Measurements from ENCODE around the gene CCSAP. TPM values are rescaled to one million over a fixed set of nuclear protein-coding genes. Genes with fewer than 3 reads are reported as not detected.
"Not testable (repeated sequence)": the region's sequence is repeated elsewhere in the genome, so short reads cannot be mapped to it uniquely, and the experiment has no call there.

The CCSAP gene
- polyA plus RNA-seq, 2 donors = 1.6 to 2.5 TPM

- Histone ChIP-seq H3K27ac (ENCODE audit: low read depth in 2 of 2, low read length in 1 of 2) (no peak overlapping the region), H3K36me3 (ENCODE audit: control insufficient read depth in 2 of 2, insufficient read depth in 2 of 2, low read length in 1 of 2) (no peaks in the 10 kb centered on the region), H3K4me3 (ENCODE audit: low read depth in 1 of 2, low read length in 2 of 2) (no peak overlapping the region), H3K9me3 (ENCODE audit: control insufficient read depth in 2 of 2, insufficient read depth in 1 of 2, low read depth in 1 of 2, low read length in 1 of 2) (peaks cover 0 to 5% of the 10 kb centered on the region in 2 donors), H3K27me3 (ENCODE audit: control insufficient read depth in 1 of 2, insufficient read depth in 2 of 2, low read length in 2 of 2) (no peaks in the 10 kb centered on the region), H3K4me1 (ENCODE audit: control insufficient read depth in 2 of 2, insufficient read depth in 2 of 2, low read length in 1 of 2) (no peaks in the 10 kb centered on the region)
- WGBS, 2 donors = 51 to 58% methylated on average over 5 of the region's 5 CpGs
Measured at GRCh38 chr1:229379846-229380245, 37.0 kb upstream of the CCSAP start.

DNA sequence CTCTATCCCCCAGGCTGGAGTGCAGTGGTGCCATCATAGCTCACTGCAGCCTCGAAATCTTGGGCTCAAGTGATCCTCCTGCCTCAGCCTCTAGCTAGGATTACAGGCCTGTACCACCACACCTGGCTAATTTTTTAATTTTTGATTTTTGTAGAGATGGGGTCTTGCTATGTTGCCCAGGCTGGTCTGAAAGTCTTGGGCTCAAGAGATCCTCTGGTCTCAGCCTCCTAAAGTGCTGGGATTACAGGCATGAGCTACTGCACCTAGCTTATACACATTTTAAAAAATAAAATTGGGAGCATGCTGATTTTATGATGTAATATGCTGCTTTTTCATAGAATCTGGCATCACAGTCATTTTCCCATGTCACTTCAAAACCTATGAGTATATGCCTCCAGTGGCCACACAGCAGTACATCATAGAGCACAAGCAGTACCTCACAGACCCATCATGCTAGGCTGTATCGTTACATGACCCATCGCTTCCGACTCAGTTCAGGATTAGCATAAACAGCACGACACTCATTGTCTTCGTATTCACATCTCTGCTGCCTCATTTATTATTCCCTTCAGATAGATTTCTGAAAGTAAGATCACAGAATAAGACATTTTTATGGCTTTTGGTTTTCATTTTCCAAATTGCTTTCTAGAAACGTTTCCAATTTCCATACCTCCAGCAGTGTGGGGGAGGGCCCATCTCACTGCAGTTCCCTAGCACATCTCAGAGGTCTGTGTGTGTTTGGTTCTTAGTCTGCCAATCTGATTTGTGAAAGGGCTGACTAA lies 35.9 kb upstream of the CCSAP start:
- H3K27me3 ChIP-seq (ENCODE audit: control insufficient read depth in 1 of 2, insufficient read depth in 2 of 2, low read length in 2 of 2) = no peaks in the 10 kb centered on the region
- H3K27ac ChIP-seq (ENCODE audit: low read depth in 2 of 2, low read length in 1 of 2) = no peak overlapping the region
- H3K4me1 ChIP-seq (ENCODE audit: control insufficient read depth in 2 of 2, insufficient read depth in 2 of 2, low read length in 1 of 2) = no peaks in the 10 kb centered on the region
- no peaks in the 10 kb centered on the region for H3K36me3 ChIP-seq (ENCODE audit: control insufficient read depth in 2 of 2, insufficient read depth in 2 of 2, low read length in 1 of 2)
- peaks cover 0 to 5% of the 10 kb centered on the region in 2 donors for H3K9me3 ChIP-seq (ENCODE audit: control insufficient read depth in 2 of 2, insufficient read depth in 1 of 2, low read depth in 1 of 2, low read length in 1 of 2)
- WGBS, 2 donors = 66 to 76% methylated on average over 7 of the region's 7 CpGs
- no peak overlapping the region for H3K4me3 ChIP-seq (ENCODE audit: low read depth in 1 of 2, low read length in 2 of 2)

- not testable (repeated sequence) for H3K27me3 ChIP-seq (ENCODE audit: control insufficient read depth in 1 of 2, insufficient read depth in 2 of 2, low read length in 2 of 2); H3K9me3 ChIP-seq (ENCODE audit: control insufficient read depth in 2 of 2, insufficient read depth in 1 of 2, low read depth in 1 of 2, low read length in 1 of 2); H3K4me3 ChIP-seq (ENCODE audit: low read depth in 1 of 2, low read length in 2 of 2); H3K27ac ChIP-seq (ENCODE audit: low read depth in 2 of 2, low read length in 1 of 2); H3K4me1 ChIP-seq (ENCODE audit: control insufficient read depth in 2 of 2, insufficient read depth in 2 of 2, low read length in 1 of 2); H3K36me3 ChIP-seq (ENCODE audit: control insufficient read depth in 2 of 2, insufficient read depth in 2 of 2, low read length in 1 of 2)
- WGBS, 2 donors = 95 to 96% methylated on average over 6 of the region's 6 CpGs
Measured at GRCh38 chr1:229378035-229378434, 35.2 kb upstream of the CCSAP start.

GRCh38 chr1:229377429-229377828 lies 34.6 kb upstream of the CCSAP start:
- no peaks in the 10 kb centered on the region for H3K36me3 ChIP-seq (ENCODE audit: control insufficient read depth in 2 of 2, insufficient read depth in 2 of 2, low read length in 1 of 2)
- 88 to 96% methylated on average over 10 of the region's 10 CpGs for WGBS, 2 donors
- H3K9me3 ChIP-seq (ENCODE audit: control insufficient read depth in 2 of 2, insufficient read depth in 1 of 2, low read depth in 1 of 2, low read length in 1 of 2) = peaks cover 0 to 5% of the 10 kb centered on the region in 2 donors

DNA sequence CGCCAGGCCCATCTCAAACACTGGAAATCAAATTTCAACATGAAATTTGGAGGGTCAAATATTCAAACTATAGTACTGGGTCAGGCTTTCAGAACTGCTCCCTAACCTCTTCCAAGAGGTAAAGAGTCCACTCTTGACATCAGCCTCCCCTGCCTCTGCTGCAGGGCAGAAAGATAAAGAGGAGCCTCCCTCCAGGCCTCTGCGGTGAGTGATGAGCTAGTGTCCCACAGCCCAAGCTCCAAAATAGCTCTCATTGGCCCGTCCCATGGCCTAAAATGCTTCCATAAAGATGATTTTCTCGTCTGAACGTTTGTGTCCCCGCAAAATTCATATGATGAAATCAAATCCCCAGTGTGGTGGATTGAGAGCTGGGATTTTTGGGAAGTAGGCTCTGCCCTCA lies 33.7 kb upstream of the CCSAP start:
- no peaks in the 10 kb centered on the region for H3K4me1 ChIP-seq (ENCODE audit: control insufficient read depth in 2 of 2, insufficient read depth in 2 of 2, low read length in 1 of 2)
- WGBS, 2 donors = 88 to 91% methylated on average over 6 of the region's 6 CpGs

More at GRCh38 chr1:229377429-229377828, 34.6 kb upstream of the CCSAP start:
- no peak overlapping the region for H3K4me3 ChIP-seq (ENCODE audit: low read depth in 1 of 2, low read length in 2 of 2)
- H3K27ac ChIP-seq (ENCODE audit: low read depth in 2 of 2, low read length in 1 of 2) = no peak overlapping the region
- no peaks in the 10 kb centered on the region for H3K4me1 ChIP-seq (ENCODE audit: control insufficient read depth in 2 of 2, insufficient read depth in 2 of 2, low read length in 1 of 2)
- no peaks in the 10 kb centered on the region for H3K27me3 ChIP-seq (ENCODE audit: control insufficient read depth in 1 of 2, insufficient read depth in 2 of 2, low read length in 2 of 2)

GRCh38 chr1:229374485-229374884 lies 31.6 kb upstream of the CCSAP start:
- H3K27me3 ChIP-seq (ENCODE audit: control insufficient read depth in 1 of 2, insufficient read depth in 2 of 2, low read length in 2 of 2) = no peaks in the 10 kb centered on the region
- WGBS, 2 donors = 90 to 91% methylated on average over 8 of the region's 8 CpGs
- H3K36me3 ChIP-seq (ENCODE audit: control insufficient read depth in 2 of 2, insufficient read depth in 2 of 2, low read length in 1 of 2) = no peaks in the 10 kb centered on the region
- H3K9me3 ChIP-seq (ENCODE audit: control insufficient read depth in 2 of 2, insufficient read depth in 1 of 2, low read depth in 1 of 2, low read length in 1 of 2) = no peaks in the 10 kb centered on the region
- no peak overlapping the region for H3K4me3 ChIP-seq (ENCODE audit: low read depth in 1 of 2, low read length in 2 of 2)
- no peaks in the 10 kb centered on the region for H3K4me1 ChIP-seq (ENCODE audit: control insufficient read depth in 2 of 2, insufficient read depth in 2 of 2, low read length in 1 of 2)
- H3K27ac ChIP-seq (ENCODE audit: low read depth in 2 of 2, low read length in 1 of 2) = no peak overlapping the region

More for the DNA sequence above, 33.7 kb upstream of the CCSAP start:
- no peak overlapping the region for H3K27ac ChIP-seq (ENCODE audit: low read depth in 2 of 2, low read length in 1 of 2)
- H3K9me3 ChIP-seq (ENCODE audit: control insufficient read depth in 2 of 2, insufficient read depth in 1 of 2, low read depth in 1 of 2, low read length in 1 of 2) = peaks cover 0 to 3% of the 10 kb centered on the region in 2 donors
- H3K4me3 ChIP-seq (ENCODE audit: low read depth in 1 of 2, low read length in 2 of 2) = no peak overlapping the region
- no peaks in the 10 kb centered on the region for H3K36me3 ChIP-seq (ENCODE audit: control insufficient read depth in 2 of 2, insufficient read depth in 2 of 2, low read length in 1 of 2)
- no peaks in the 10 kb centered on the region for H3K27me3 ChIP-seq (ENCODE audit: control insufficient read depth in 1 of 2, insufficient read depth in 2 of 2, low read length in 2 of 2)

DNA sequence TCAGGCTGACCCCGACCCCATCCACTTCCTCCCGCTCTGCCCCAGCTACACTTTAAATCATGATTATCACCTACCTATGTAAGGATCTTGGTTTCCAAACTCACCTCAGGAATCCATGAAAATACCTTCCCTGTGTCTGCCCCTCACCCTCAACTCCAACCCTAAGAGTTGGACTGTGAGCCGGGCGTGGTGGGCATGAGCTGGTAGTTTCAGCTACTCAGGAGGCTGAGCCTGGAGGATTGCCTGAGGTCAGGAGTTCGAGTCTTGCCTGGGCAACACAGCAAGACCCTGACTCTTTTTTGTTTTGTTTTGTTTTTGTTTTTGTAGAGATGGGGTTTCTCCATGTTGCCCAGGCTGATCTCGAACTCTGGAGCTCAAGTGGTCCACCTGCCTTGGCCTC lies 30.5 kb upstream of the CCSAP start:
- no peak overlapping the region for H3K27ac ChIP-seq (ENCODE audit: low read depth in 2 of 2, low read length in 1 of 2)
- H3K9me3 ChIP-seq (ENCODE audit: control insufficient read depth in 2 of 2, insufficient read depth in 1 of 2, low read depth in 1 of 2, low read length in 1 of 2) = no peaks in the 10 kb centered on the region
- WGBS, 2 donors = 83% methylated on average over 6 of the region's 6 CpGs
- no peaks in the 10 kb centered on the region for H3K36me3 ChIP-seq (ENCODE audit: control insufficient read depth in 2 of 2, insufficient read depth in 2 of 2, low read length in 1 of 2)
- H3K4me1 ChIP-seq (ENCODE audit: control insufficient read depth in 2 of 2, insufficient read depth in 2 of 2, low read length in 1 of 2) = no peaks in the 10 kb centered on the region
- no peak overlapping the region for H3K4me3 ChIP-seq (ENCODE audit: low read depth in 1 of 2, low read length in 2 of 2)
- no peaks in the 10 kb centered on the region for H3K27me3 ChIP-seq (ENCODE audit: control insufficient read depth in 1 of 2, insufficient read depth in 2 of 2, low read length in 2 of 2)

DNA sequence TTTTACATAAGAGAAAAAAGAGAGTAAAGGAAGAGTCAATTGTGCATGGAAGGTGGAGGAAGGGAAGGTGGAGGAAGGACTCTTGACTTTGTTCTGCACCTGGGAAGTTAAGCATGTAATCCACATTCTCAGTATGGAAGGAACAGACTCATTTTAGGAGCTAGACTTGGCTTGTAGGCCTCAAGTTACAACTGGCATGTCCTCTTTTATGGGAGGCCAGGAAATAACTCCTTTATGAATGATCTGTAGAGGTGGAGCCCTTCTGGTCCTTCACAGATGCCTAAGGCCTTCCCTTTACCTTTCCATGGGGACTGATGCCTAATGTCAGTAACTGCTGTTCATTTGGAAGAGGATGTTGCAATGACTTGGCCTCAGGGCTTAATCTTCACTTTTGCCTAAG lies 29.4 kb upstream of the CCSAP start:
- Histone ChIP-seq H3K27ac (ENCODE audit: low read depth in 2 of 2, low read length in 1 of 2) (no peak overlapping the region), H3K36me3 (ENCODE audit: control insufficient read depth in 2 of 2, insufficient read depth in 2 of 2, low read length in 1 of 2) (no peaks in the 10 kb centered on the region), H3K4me1 (ENCODE audit: control insufficient read depth in 2 of 2, insufficient read depth in 2 of 2, low read length in 1 of 2) (no peaks in the 10 kb centered on the region), H3K27me3 (ENCODE audit: control insufficient read depth in 1 of 2, insufficient read depth in 2 of 2, low read length in 2 of 2) (no peaks in the 10 kb centered on the region), H3K9me3 (ENCODE audit: control insufficient read depth in 2 of 2, insufficient read depth in 1 of 2, low read depth in 1 of 2, low read length in 1 of 2) (no peaks in the 10 kb centered on the region), H3K4me3 (ENCODE audit: low read depth in 1 of 2, low read length in 2 of 2) (no peak overlapping the region)

GRCh38 chr1:229371624-229372023 lies 28.8 kb upstream of the CCSAP start:
- H3K27ac ChIP-seq (ENCODE audit: low read depth in 2 of 2, low read length in 1 of 2) = no peak overlapping the region
- no peaks in the 10 kb centered on the region for H3K27me3 ChIP-seq (ENCODE audit: control insufficient read depth in 1 of 2, insufficient read depth in 2 of 2, low read length in 2 of 2)
- H3K36me3 ChIP-seq (ENCODE audit: control insufficient read depth in 2 of 2, insufficient read depth in 2 of 2, low read length in 1 of 2) = no peaks in the 10 kb centered on the region
- no peaks in the 10 kb centered on the region for H3K4me1 ChIP-seq (ENCODE audit: control insufficient read depth in 2 of 2, insufficient read depth in 2 of 2, low read length in 1 of 2)
- H3K4me3 ChIP-seq (ENCODE audit: low read depth in 1 of 2, low read length in 2 of 2) = no peak overlapping the region
- no peaks in the 10 kb centered on the region for H3K9me3 ChIP-seq (ENCODE audit: control insufficient read depth in 2 of 2, insufficient read depth in 1 of 2, low read depth in 1 of 2, low read length in 1 of 2)
- WGBS, 2 donors = 71 to 73% methylated on average over 6 of the region's 6 CpGs

- H3K9me3 ChIP-seq (ENCODE audit: control insufficient read depth in 2 of 2, insufficient read depth in 1 of 2, low read depth in 1 of 2, low read length in 1 of 2) = no peaks in the 10 kb centered on the region
- H3K36me3 ChIP-seq (ENCODE audit: control insufficient read depth in 2 of 2, insufficient read depth in 2 of 2, low read length in 1 of 2) = no peaks in the 10 kb centered on the region
- H3K27ac ChIP-seq (ENCODE audit: low read depth in 2 of 2, low read length in 1 of 2) = no peak overlapping the region
- no peak overlapping the region for H3K4me3 ChIP-seq (ENCODE audit: low read depth in 1 of 2, low read length in 2 of 2)
- 46 to 63% methylated on average over 7 of the region's 7 CpGs for WGBS, 2 donors
- H3K4me1 ChIP-seq (ENCODE audit: control insufficient read depth in 2 of 2, insufficient read depth in 2 of 2, low read length in 1 of 2) = no peaks in the 10 kb centered on the region
- peaks cover 0 to 2% of the 10 kb centered on the region in 2 donors for H3K27me3 ChIP-seq (ENCODE audit: control insufficient read depth in 1 of 2, insufficient read depth in 2 of 2, low read length in 2 of 2)
Measured at GRCh38 chr1:229370601-229371021, 27.8 kb upstream of the CCSAP start.
